ENCODE measurements around the gene NLGN1. TPM values are rescaled to one million over a fixed set of nuclear protein-coding genes. Genes with fewer than 3 reads are reported as not detected.

The NLGN1 gene
- total RNA-seq, 1 experiment from 2014 or later: 5.2 TPM

GRCh38 chr3:173617490-173617889, 219.9 kb downstream of the NLGN1 start:
- H2AFZ ChIP-seq (ENCODE audit: low read length): no peak overlapping the region
- DNase-seq: no peak
- H3K79me1 ChIP-seq (ENCODE audit: insufficient read depth, low read depth, low read length, poor library complexity, severe bottlenecking): no peaks in the 10 kb centered on the region
- no peaks in the 10 kb centered on the region for H3K9me3 Mint-ChIP-seq
- no peak overlapping the region for H2BK5ac ChIP-seq (ENCODE audit: insufficient read length, low read length)
- no peak overlapping the region for H3K56ac ChIP-seq (ENCODE audit: insufficient read length, low read depth, low read length)
- H2BK15ac ChIP-seq (ENCODE audit: low read depth, low read length): no peak overlapping the region
- H4K20me1 ChIP-seq (ENCODE audit: control insufficient read depth, insufficient read depth, insufficient read length): no peaks in the 10 kb centered on the region
- H3K9ac ChIP-seq (ENCODE audit: extremely low read depth, insufficient read length, low read length): no peak overlapping the region
- no peak overlapping the region for H2BK120ac ChIP-seq (ENCODE audit: low read depth, low read length, poor library complexity, severe bottlenecking)
- no peak overlapping the region for H3T11ph ChIP-seq (ENCODE audit: low read length)
- H3K9me3 ChIP-seq (ENCODE audit: control insufficient read depth, low read depth, low read length): no peaks in the 10 kb centered on the region
- no peak overlapping the region for H2BK20ac ChIP-seq (ENCODE audit: low read depth, low read length, poor library complexity, severe bottlenecking)
- H3K27ac ChIP-seq (ENCODE audit: insufficient read length, low read depth, low read length): no peak overlapping the region
- no peaks in the 10 kb centered on the region for H3K23me2 ChIP-seq (ENCODE audit: insufficient read length, low read depth, low read length, poor library complexity, severe bottlenecking)
- H3K27ac Mint-ChIP-seq: no peak overlapping the region
- no peak overlapping the region for H4K5ac ChIP-seq (ENCODE audit: insufficient read length, low read depth, low read length)
- H3K36me3 Mint-ChIP-seq (ENCODE audit: insufficient read depth in 1 of 3, low read depth in 3 of 3): no peaks in the 10 kb centered on the region
- H3K27me3 Mint-ChIP-seq (ENCODE audit: low read depth): no peaks in the 10 kb centered on the region
- no CpG with 5 or more reads among the region's 5 CpGs for WGBS (ENCODE audit: extremely low coverage, insufficient read length, low lambda C conversion rate)
- H3K4me3 Mint-ChIP-seq: no peak overlapping the region
- H3K18ac ChIP-seq (ENCODE audit: insufficient read length, low read depth, low read length): no peak overlapping the region
- H3K79me2 ChIP-seq (ENCODE audit: insufficient read depth, low read length): no peaks in the 10 kb centered on the region
- no peak overlapping the region for H3K4ac ChIP-seq (ENCODE audit: low read depth, low read length)
- no peaks in the 10 kb centered on the region for H3K4me1 ChIP-seq (ENCODE audit: insufficient read depth, low read length)
- H3K27me3 ChIP-seq (ENCODE audit: insufficient read depth, low read length): no peaks in the 10 kb centered on the region
- no peak overlapping the region for H4K8ac ChIP-seq (replicated peaks; ENCODE audit: insufficient read length, low read depth, low read length)
- H3K23ac ChIP-seq (ENCODE audit: insufficient read length, low read depth, low read length): no peak overlapping the region
- no peak overlapping the region for H2AK5ac ChIP-seq (ENCODE audit: insufficient read length, low read length)
- TF ChIP-seq CTCF (conservative IDR thresholded peaks at IDR 0.05): no peak
- no peak overlapping the region for H4K91ac ChIP-seq (ENCODE audit: insufficient read length, low read depth, low read length)
- H3K4me1 Mint-ChIP-seq: peaks cover 4% of the 10 kb centered on the region in 2 experiments
- H2BK12ac ChIP-seq (ENCODE audit: insufficient read length, low read depth, low read length): no peak overlapping the region
- no peak overlapping the region for H3K4me2 ChIP-seq (ENCODE audit: insufficient read depth, insufficient read length, low read length)
- H3K14ac ChIP-seq (ENCODE audit: insufficient read depth, low read length): no peak overlapping the region

Data from H9 (cell line).